Measurements from ENCODE around the gene KIF1C. TPM values are rescaled to one million over a fixed set of nuclear protein-coding genes. Genes with fewer than 3 reads are reported as not detected.
A peak's percentile ranks its signal among the peaks of the same experiment; 100 is the strongest.

KIF1C gene
- total RNA-seq, 1 donor from 2014 or later: 29.1 TPM

GRCh38 chr17:4969047-4969550, 28.7 kb upstream of the KIF1C start:
- no peak for DNase-seq

DNA sequence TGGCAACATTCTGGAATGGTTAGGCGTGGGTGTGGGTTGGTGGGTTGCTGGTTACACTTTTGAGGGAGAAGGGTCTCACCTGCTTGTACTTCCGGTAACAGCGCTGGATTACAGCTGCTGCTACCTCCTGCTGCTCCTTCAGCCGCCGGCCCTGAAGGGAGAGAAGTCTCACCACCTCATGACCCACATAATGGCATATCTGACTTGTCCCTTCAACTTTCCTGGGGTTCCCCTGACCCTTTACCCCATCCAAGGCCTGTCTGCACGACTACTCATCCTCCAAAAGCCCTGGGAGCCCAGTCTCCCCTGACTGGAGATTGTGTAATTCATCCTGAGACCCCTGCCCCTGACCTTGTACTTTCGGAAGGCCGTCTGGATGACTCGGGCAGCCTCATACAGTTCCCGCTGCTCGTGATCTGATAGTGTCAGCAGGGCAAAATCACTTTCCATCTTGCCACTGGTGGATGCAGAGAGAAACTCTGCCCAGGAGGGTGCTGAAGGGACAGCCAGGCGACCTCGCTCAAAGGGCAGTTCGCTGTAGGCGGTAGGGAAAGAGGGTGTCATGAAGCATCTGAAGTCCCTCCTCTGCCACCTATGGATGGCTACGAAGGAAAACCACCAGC, 28.1 kb upstream of the KIF1C start:
- DNase-seq: no peak

DNA sequence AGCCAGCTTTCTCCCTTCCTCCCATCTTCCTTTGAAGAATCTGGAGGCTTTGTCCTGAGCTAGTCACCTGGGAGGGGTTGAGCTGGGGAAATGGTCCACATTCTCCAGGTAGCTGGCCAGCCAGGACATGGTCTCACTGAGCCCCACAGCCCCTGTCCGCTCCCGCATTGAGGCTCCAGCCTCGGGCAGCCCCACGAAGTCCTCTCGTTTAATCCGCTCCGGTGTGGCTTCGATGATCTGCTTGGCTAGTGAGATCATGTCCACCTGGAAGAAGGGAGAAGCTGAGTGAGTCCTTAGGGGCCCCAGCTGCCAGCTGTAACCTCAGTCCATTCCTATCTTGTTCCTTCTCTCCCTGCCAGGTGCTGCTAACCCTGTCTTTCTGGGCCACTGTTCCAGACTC, 27.5 kb upstream of the KIF1C start:
- no peak for DNase-seq

DNA sequence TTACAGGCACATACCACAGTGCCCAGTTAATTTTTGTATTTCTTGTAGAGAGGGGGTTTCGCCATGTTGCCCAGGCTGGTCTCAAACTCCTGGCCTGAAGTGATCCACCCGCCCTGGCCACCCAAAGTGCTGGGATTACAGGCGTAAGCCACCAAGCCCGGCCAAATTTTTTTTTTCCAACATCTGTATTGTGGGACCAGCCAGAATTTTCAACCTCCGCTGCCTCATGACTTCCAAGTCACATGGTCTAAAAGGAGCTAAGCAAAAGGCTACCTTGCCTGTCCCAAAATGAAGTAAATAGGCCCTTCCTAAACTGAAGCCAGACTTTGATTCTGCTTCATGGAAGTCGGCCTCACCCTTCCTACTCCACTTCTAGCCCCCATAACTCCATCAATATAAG, 25.9 kb upstream of the KIF1C start:
- DNase-seq: no peak

DNA sequence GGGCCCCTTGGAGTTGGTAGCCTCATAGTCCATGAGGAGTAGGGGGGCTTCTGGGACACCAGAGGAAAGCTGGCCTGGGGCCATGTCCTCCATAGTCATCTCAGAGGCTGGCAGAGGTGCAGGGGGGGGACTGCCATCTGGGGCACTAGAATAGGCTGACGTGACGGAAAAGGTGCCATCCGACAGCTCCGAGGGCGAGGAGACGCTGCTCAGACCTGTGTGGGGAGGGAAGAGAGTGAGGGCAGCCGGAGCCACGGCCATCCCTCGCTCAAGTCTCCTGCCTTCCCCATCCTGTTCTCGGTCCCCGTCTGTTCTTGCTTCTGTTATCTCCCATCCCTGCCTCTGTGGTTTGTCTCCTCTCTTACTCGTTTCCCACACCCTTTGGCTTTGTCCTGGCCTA, 25.4 kb upstream of the KIF1C start:
- DNase-seq: no peak

DNA sequence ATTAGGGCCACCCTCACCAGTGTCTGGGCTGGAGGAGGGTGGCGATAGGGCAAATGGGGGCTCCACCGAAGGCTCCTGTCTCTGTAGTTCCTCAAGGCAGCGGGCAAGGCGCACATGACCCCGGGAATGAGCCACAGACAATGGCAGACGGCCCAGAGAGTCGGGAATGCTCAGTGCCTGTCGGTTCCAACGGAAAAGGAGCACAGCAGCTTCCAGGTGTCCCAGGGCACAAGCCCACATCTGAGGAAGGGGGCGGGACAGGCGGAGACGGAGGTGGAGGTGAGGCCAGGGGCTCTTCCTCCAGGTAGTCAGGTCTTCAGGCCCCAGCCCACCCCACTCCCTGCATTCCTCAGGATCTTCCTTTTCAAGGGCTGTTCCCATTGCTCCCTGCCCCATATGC, 25.0 kb upstream of the KIF1C start:
- no peak for DNase-seq

DNA sequence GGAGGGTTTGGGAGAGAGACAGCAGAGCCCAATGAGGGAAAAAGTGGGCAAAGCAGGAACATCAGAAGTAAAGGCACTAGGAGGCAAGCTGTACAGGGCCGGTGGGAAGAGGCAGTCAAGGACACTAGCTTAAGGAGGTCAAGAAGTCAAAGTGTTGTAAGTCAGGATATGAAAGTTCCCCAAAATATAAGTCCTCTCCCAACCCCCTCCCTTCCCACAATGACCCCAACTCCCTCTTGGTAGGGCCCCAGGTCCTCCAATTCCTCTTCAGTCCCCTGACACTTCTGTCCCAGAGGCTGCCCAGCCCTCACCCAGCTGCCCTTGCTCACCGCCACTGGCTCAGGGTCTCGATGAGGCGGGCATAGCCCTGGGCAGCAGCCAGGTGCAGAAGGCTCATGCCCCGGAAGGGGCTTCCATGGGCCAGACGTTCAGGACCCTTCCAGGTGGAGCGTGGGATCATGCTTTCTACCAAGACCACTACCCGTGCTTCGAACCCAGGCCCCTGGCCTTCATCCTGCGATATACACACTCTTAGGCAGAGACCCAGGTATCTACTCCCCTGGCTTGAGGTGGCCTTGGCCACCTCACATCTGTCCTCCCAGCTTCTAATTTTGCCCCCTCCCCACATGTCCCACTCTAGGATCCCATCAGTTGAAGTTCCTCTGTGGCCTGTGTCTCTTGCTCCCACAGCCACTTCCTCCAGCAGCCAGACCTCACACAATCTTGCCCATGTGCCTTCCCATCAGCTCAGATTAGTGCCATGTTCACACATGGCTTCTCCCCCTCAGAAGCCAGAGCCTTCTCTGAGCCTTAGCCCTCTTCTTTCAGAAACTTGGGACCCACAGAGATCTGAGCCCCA, 24.3 kb upstream of the KIF1C start:
- DNase-seq: no peak

GRCh38 chr17:4974115-4974670, 23.6 kb upstream of the KIF1C start:
- DNase-seq: no peak

- no peak for DNase-seq
Measured at GRCh38 chr17:4978726-4979125, 19.0 kb upstream of the KIF1C start.

DNA sequence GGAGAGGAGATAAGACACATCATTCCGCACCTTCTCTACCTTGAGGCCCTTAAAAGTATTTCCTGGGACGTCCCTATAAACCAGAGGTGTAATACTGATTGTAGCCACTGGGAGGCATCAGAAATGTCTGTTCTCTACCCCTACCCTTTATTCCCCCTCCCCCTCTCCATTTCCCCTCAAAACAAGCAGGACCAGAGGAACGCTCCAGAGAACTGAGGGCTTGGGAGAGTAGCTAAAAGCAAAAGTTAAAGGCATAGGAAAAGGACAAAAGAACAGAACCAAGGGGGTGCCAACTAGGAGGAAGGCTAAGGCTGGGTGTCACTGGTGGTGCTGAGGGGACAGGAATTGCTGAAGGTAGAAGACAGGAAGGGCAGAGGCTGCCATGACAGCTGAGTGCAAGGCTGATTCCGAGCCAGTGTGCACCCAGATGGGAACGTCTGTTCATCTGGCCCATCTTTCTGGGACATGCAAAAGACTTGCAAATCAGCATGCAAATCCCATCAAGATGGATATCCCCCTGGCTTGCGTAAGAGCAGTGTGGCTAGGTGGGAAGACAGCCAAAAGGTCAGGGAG, 17.0 kb upstream of the KIF1C start:
- peak; percentile 8 for DNase-seq

DNA sequence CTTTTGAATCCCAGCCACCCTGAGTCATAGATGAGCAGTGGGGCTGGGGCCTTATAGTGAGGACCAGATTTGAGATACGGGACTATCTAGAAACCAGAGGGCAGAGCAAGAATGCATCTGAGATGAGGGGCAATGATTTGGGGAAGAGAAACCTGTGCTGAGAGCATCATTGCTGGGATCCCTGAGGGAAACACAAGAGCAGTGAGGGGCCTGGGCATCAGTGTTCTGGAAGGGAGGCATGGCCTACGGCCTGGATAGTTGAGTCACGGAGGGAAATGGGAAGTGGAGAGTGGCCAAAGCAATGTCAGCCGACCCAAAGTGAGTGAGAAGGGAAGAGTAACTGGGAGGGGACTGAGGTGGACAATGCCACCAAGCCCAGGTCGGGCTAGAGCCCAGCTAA, 15.4 kb upstream of the KIF1C start:
- DNase-seq: no peak

DNA sequence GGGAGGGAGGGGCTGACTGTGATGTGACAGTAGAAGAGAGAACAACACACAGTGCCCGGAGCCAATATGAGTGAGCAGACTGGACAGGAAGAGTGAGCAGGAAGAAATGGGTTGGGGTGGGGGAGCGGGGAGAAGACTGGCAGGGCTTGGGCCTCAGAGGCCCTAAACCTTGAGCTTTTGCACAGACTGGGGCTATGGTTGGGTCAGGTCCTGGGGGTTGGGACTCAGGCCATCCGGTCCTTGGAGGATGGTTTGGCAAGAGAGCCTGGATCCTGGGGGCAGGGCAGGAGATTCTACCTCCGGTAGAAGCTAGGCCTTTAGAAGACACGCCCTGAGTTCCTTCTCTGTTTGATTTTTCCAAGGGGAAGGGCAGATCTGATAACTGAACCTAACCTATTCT, 11.3 kb upstream of the KIF1C start:
- no peak for DNase-seq

- peak; percentile 59 for DNase-seq
Measured at GRCh38 chr17:4986951-4987766, 10.6 kb upstream of the KIF1C start, which contains the start of gene CAMTA2. Gene CAMTA2, minus strand, starts transcription at chr17:4987675. Its CDS starts 1,453 bp downstream, at chr17:4986222.

- no peak for DNase-seq
Measured at GRCh38 chr17:4987767-4988567, 9.8 kb upstream of the KIF1C start.

DNA sequence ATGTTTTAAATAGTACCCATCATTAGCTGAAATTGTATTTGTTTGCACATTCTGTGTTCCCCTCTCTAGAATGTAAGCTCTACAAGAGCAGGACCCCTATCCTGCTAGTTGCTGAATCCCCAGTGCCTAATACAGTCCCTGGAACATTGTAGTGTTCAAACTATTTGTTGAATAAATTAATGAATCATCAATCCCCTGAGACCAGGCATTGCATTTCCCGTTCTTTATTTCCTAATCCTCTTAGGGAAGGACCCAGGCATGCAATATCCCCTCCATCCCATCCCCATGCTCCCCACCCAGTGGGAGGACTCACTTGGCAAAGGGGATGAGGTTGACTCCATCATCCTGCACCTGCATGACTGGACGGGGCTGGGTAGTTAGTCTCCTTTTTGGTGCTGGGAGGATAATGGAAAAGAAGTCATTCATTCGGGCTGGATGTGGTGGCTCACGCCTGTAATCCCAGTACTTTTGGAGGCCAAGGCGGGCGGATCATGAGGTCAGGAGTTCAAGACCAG, 3.6 kb upstream of the KIF1C start:
- DNase-seq: no peak

GRCh38 chr17:4998027-4998731, 429 bp downstream of the KIF1C start:
- no peak for DNase-seq

DNA sequence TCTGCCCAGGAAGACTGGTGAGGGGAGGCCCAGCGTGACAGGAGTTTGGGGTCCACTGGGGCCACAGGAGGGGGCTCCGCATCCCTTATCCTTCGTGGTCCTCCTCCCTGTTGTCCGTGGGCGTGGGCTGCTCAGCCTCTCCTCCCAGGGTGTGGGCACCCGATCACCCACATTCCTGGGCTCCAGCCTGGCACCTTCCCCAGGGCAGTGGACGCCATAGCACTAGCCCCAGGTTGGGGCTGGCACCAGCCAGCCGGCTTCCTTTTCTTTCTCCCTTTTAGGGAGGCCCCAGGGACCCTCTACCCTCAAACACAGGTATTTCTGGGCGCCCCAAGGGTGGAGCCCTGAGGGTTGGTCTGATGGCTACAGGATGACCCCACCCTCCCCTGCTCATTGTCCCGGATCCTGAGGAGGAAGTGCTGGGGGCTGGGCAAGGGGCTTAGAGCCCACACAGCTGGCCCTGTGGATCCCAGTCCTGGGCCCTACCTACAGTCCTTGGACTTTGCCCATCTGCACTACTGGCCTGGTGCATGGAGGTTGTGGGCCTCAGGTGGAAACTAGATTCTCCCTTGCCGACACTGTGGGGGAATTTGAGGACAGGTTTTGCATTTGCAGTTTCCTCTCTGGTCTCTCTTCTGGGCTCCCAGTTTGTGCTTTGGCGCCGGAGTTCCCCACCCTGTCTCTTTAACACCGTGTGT, 1.1 kb downstream of the KIF1C start:
- no peak for DNase-seq

DNA sequence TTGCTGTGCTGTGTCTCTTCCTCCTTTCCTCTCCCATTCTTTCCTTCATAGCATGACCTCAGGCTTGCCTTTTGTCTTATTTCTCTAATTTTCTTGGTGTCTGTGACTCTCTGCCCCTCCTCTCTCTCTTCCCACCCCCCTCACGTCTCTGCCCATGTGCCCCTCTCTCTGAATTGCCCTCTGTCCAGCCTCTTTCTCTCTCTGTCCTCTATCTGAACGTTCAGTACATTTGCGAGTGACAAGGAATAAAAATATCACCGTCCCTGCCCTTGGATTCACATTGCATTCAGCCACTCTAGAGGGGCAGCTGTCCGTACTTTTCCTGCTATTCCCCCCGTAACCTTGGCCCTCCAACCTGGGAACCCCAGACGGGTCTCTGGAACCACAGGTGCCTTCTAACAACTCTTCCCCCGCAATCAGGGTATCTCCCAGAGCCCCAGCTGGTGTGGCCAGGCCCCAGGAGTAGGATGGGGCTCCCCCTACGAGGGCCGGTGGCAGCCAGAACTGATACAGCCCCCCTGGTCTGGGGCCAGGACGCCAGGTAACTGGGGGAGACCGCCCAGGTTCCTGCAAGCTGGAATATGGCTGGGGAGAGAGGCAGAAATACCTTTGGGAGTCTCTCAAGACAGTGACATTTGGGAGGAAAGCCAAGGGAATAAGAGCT, 1.8 kb downstream of the KIF1C start:
- no peak for DNase-seq

- DNase-seq: no peak
Measured at GRCh38 chr17:5000237-5000639, 2.5 kb downstream of the KIF1C start.
